ENCODE data around the gene MAPK10. TPM values are rescaled to one million over a fixed set of nuclear protein-coding genes. Genes with fewer than 3 reads are reported as not detected.
"Not testable (repeated sequence)": the region's sequence is repeated elsewhere in the genome, so short reads cannot be mapped to it uniquely, and the experiment has no call there.

MAPK10 gene
- total RNA-seq, 1 experiment from 2014 or later: 3.6 TPM

DNA sequence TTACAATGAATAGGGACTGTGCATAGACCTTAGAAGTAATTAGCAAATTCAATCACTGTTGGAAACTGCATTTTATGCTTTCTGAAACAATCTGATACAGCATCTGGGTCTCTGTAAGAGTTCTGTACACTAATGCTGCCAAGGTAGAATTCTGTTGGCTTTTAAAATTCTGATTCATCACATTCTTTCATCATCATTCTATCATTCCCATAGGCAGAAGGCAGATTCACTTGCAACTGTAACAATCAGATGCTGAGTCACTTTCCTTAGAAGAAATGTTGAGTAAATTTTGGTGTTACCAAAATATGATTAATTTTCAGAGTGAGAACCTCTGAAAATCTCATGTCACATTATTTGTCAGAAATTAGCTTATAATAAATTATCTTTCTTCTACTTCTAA lies 267.2 kb downstream of the MAPK10 start:
- Mint-ChIP-seq H3K4me3 (ENCODE audit: low read depth, unreplicated experiment) (no peak overlapping the region), H3K27me3 (ENCODE audit: unreplicated experiment) (no peaks in the 10 kb centered on the region), H3K4me1 (ENCODE audit: low read depth, unreplicated experiment) (no peaks in the 10 kb centered on the region), H3K36me3 (ENCODE audit: insufficient read depth, unreplicated experiment) (no peaks in the 10 kb centered on the region), H3K27ac (ENCODE audit: unreplicated experiment) (no peak overlapping the region), H3K9me3 (ENCODE audit: low read depth, unreplicated experiment) (no peaks in the 10 kb centered on the region)
- no TSS peak for BruUV-seq (replicated peaks)
- CTCF ChIA-PET: no interaction called here
- no peak for DNase-seq
- no peak for TF ChIP-seq CTCF (IDR thresholded peaks at IDR 0.05; ENCODE audit: unreplicated experiment)
- intact Hi-C loops (cut with micrococcal nuclease; ENCODE audit: unreplicated experiment): no loop called here

DNA sequence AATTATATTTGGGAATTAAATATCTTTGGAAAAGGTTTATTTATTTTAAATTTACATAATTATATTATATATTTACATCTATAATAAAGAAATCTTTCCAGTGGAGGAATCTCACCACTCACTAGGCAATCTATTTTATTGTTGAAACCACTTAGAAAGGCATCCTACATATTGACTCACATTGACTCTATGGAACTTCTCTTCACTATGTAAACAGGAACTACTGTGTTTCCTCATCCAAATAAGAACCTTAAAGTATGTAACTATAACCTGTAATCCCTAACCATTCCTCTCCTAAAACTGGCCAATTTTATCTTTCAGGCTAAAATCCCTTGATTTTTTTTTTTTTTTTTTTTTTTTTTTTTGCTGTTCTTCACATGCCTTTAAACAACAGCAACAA lies 268.7 kb downstream of the MAPK10 start:
- no peak for TF ChIP-seq CTCF (IDR thresholded peaks at IDR 0.05; ENCODE audit: unreplicated experiment)
- Mint-ChIP-seq H3K36me3 (ENCODE audit: insufficient read depth, unreplicated experiment) (no peaks in the 10 kb centered on the region), H3K9me3 (ENCODE audit: low read depth, unreplicated experiment) (no peaks in the 10 kb centered on the region), H3K27me3 (ENCODE audit: unreplicated experiment) (no peaks in the 10 kb centered on the region), H3K27ac (ENCODE audit: unreplicated experiment) (no peak overlapping the region), H3K4me1 (ENCODE audit: low read depth, unreplicated experiment) (no peaks in the 10 kb centered on the region), H3K4me3 (ENCODE audit: low read depth, unreplicated experiment) (no peak overlapping the region)
- CTCF ChIA-PET: no interaction called here
- no TSS peak for BruUV-seq (replicated peaks)
- DNase-seq: no peak
- intact Hi-C loops (cut with micrococcal nuclease; ENCODE audit: unreplicated experiment): no loop called here

- no peak overlapping the region for H3K27ac Mint-ChIP-seq (ENCODE audit: unreplicated experiment)
- CTCF ChIA-PET: no interaction called here
- H3K27me3 Mint-ChIP-seq (ENCODE audit: unreplicated experiment): no peaks in the 10 kb centered on the region
- BruUV-seq (replicated peaks): no TSS peak
- no peaks in the 10 kb centered on the region for H3K4me1 Mint-ChIP-seq (ENCODE audit: low read depth, unreplicated experiment)
- DNase-seq: no peak
- no peaks in the 10 kb centered on the region for H3K36me3 Mint-ChIP-seq (ENCODE audit: insufficient read depth, unreplicated experiment)
- no peak for TF ChIP-seq CTCF (IDR thresholded peaks at IDR 0.05; ENCODE audit: unreplicated experiment)
- H3K4me3 Mint-ChIP-seq (ENCODE audit: low read depth, unreplicated experiment): no peak overlapping the region
- intact Hi-C loops (cut with micrococcal nuclease; ENCODE audit: unreplicated experiment): no loop called here
- no peaks in the 10 kb centered on the region for H3K9me3 Mint-ChIP-seq (ENCODE audit: low read depth, unreplicated experiment)
Observed at GRCh38 chr4:86089781-86090323, 270.0 kb downstream of the MAPK10 start.

- intact Hi-C loops (cut with micrococcal nuclease; ENCODE audit: unreplicated experiment): no loop called here
- Mint-ChIP-seq H3K4me3 (ENCODE audit: low read depth, unreplicated experiment) (no peak overlapping the region), H3K9me3 (ENCODE audit: low read depth, unreplicated experiment) (no peaks in the 10 kb centered on the region), H3K27ac (ENCODE audit: unreplicated experiment) (no peak overlapping the region), H3K36me3 (ENCODE audit: insufficient read depth, unreplicated experiment) (no peaks in the 10 kb centered on the region), H3K27me3 (ENCODE audit: unreplicated experiment) (no peaks in the 10 kb centered on the region), H3K4me1 (ENCODE audit: low read depth, unreplicated experiment) (no peaks in the 10 kb centered on the region)
- no TSS peak for BruUV-seq (replicated peaks)
- CTCF ChIA-PET: no interaction called here
- DNase-seq: no peak
- no peak for TF ChIP-seq CTCF (IDR thresholded peaks at IDR 0.05; ENCODE audit: unreplicated experiment)
Observed at GRCh38 chr4:86089053-86089452, 270.8 kb downstream of the MAPK10 start.

DNA sequence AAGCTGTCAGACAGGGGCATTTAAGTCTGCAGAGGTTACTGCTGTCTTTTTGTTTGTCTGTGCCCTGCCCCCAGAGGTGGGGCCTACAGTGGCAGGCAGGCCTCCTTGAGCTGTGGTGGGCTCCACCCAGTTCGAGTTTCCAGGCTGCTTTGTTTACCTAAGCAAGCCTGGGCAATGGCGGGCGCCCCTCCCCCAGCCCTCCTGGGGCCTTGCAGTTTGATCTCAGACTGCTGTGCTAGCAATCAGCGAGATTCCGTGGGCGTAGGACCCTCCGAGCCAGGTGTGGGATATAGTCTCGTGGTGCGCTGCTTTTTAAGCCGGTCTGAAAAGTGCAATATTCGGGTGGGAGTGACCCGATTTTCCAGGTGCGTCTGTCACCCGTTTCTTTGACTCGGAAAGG lies 284.1 kb downstream of the MAPK10 start:
- H3K4me1 Mint-ChIP-seq (ENCODE audit: low read depth, unreplicated experiment); DNase-seq; CTCF ChIA-PET; H3K9me3 Mint-ChIP-seq (ENCODE audit: low read depth, unreplicated experiment); H3K4me3 Mint-ChIP-seq (ENCODE audit: low read depth, unreplicated experiment); H3K27me3 Mint-ChIP-seq (ENCODE audit: unreplicated experiment); intact Hi-C loops (cut with micrococcal nuclease; ENCODE audit: unreplicated experiment); H3K27ac Mint-ChIP-seq (ENCODE audit: unreplicated experiment); BruUV-seq (replicated peaks); H3K36me3 Mint-ChIP-seq (ENCODE audit: insufficient read depth, unreplicated experiment): not testable (repeated sequence)

All from Calu3 (cell line).